ENCODE results near the gene ANKRD30A.

GRCh38 chr10:37269554-37270256, 144.3 kb downstream of the ANKRD30A start:
- TF ChIP-seq CTCF (conservative IDR thresholded peaks at IDR 0.05; ENCODE audit: low read depth, low read length) (no peak), EZH2phosphoT487 (IDR thresholded peaks at IDR 0.05; ENCODE audit: borderline replicate concordance, low read length) (no peak), EZH2 (IDR thresholded peaks at IDR 0.05; ENCODE audit: low read length, unreplicated experiment) (no peak)
